ENCODE results near the gene KANSL1.

- TF ChIP-seq CTCF (IDR thresholded peaks at IDR 0.05) (no peak), POLR2A (IDR thresholded peaks at IDR 0.05) (no peak)
These were observed 190.3 kb downstream of the KANSL1 start for GRCh38 chr17:46002973-46003316.

Measured in transverse colon (tissue), 3 donors.